Stimulated activated memory B cell treated with anti-CD40 and anti-IgM and Interleukin-4, amounts not matched to agents 10 μg/mL and 1 μg/mL and 100 μg/mL, for 72 hours (primary cell): ENCODE data around the gene MAPK9.

ENCODE experiments used
- ATAC-seq: fragments of 150-1000 bp; cut with Tn5 transposase; 2 replicates; pipeline ENCODE4 v1.10.0; 2021
- H3K27ac Mint-ChIP-seq: one replicate; pipeline ENCODE4 v1.8.0; 2022; ENCODE audit warnings: mild to moderate bottlenecking, mixed read lengths
- H3K27me3 Mint-ChIP-seq: one replicate; pipeline ENCODE4 v1.8.0; 2022; ENCODE audit warnings: mixed read lengths
- H3K36me3 Mint-ChIP-seq: one replicate; pipeline ENCODE4 v1.8.0; 2022; ENCODE audit warnings: mixed read lengths
- H3K4me1 Mint-ChIP-seq: one replicate; pipeline ENCODE4 v1.8.0; 2022; ENCODE audit warnings: mixed read lengths
- H3K4me3 Mint-ChIP-seq: one replicate; pipeline ENCODE4 v1.8.0; 2022; ENCODE audit warnings: mild to moderate bottlenecking, moderate library complexity, mixed read lengths
- H3K9me3 Mint-ChIP-seq: one replicate; pipeline ENCODE4 v1.8.0; 2022; ENCODE audit warnings: mixed read lengths

MAPK9 gene

GRCh38 chr5:180291943-180292831 lies at the start of gene MAPK9:
Gene MAPK9, minus strand, starts transcription at chr5:180292083. Its CDS starts 11,522 bp downstream, at chr5:180280561.
- peak within 1 kb of the TSS; percentile 89 for H3K4me3 Mint-ChIP-seq
- no peaks in the 10 kb centered on the region for H3K27me3 Mint-ChIP-seq
- peaks cover 56% of the 10 kb centered on the region for H3K4me1 Mint-ChIP-seq
- H3K27ac Mint-ChIP-seq = peak within 1 kb of the TSS; percentile 72
- peak; percentile 93 for ATAC-seq
- no peaks in the 10 kb centered on the region for H3K9me3 Mint-ChIP-seq
- H3K36me3 Mint-ChIP-seq = no peaks in the 10 kb centered on the region

DNA sequence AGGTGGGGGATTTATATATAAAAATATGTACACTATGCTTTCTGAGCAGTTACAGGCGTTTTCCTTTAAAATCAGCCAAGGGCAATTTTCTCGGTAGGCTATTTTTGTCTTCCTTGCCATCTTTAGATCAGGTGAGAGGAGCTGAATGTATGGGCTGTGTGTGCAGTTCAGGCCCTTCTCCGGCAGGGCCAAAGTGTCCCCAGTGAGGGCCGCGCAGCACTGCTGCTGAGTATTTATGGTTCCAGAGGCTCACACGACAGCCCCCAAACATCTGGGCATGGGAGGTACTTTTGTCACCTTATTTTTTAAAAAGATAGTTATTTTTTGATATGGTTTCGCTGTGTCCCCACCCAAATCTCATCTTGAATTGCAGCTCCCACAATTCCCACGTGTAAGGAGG lies 49.7 kb upstream of the MAPK9 start:
- ATAC-seq = no peak
- H3K4me1 Mint-ChIP-seq = peaks cover 6% of the 10 kb centered on the region
- peaks cover 53% of the 10 kb centered on the region for H3K27me3 Mint-ChIP-seq
- no peaks in the 10 kb centered on the region for H3K36me3 Mint-ChIP-seq
- no peak overlapping the region for H3K27ac Mint-ChIP-seq
- H3K9me3 Mint-ChIP-seq = peaks cover 2% of the 10 kb centered on the region
- H3K4me3 Mint-ChIP-seq = no peak overlapping the region

DNA sequence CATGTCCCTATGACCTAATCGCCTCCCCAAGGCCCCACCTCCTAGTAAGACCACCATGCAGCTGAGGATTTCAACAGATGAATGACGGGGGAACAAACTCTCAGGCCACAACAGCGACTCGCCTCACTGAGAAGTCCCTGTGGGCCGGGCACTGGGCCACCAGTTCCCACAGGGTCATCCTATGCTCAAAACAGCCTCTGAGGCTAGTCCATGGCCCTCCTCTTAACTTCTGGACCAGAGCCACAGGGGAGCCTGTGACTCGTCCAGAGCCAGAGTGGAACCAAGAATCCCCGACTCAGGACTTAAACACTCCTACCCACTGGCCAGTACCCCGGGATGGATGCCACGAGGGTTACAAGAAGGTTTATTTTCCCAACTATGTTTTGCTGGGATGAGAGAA lies 49.0 kb upstream of the MAPK9 start:
- peaks cover 6% of the 10 kb centered on the region for H3K4me1 Mint-ChIP-seq
- no peak for ATAC-seq
- no peaks in the 10 kb centered on the region for H3K36me3 Mint-ChIP-seq
- peaks cover 2% of the 10 kb centered on the region for H3K9me3 Mint-ChIP-seq
- no peak overlapping the region for H3K4me3 Mint-ChIP-seq
- no peak overlapping the region for H3K27ac Mint-ChIP-seq
- peaks cover 46% of the 10 kb centered on the region for H3K27me3 Mint-ChIP-seq

- peaks cover 6% of the 10 kb centered on the region for H3K4me1 Mint-ChIP-seq
- no peaks in the 10 kb centered on the region for H3K36me3 Mint-ChIP-seq
- H3K27me3 Mint-ChIP-seq = peaks cover 47% of the 10 kb centered on the region
- no peak for ATAC-seq
- no peak overlapping the region for H3K4me3 Mint-ChIP-seq
- H3K9me3 Mint-ChIP-seq = peaks cover 2% of the 10 kb centered on the region
- no peak overlapping the region for H3K27ac Mint-ChIP-seq
Observed at GRCh38 chr5:180339583-180340183, 47.8 kb upstream of the MAPK9 start.

GRCh38 chr5:180338001-180338707 lies 46.3 kb upstream of the MAPK9 start:
- no peak for ATAC-seq
- Mint-ChIP-seq H3K27me3 (peaks cover 61% of the 10 kb centered on the region), H3K27ac (no peak overlapping the region), H3K9me3 (peaks cover 2% of the 10 kb centered on the region), H3K36me3 (no peaks in the 10 kb centered on the region), H3K4me3 (no peak overlapping the region), H3K4me1 (peaks cover 6% of the 10 kb centered on the region)

DNA sequence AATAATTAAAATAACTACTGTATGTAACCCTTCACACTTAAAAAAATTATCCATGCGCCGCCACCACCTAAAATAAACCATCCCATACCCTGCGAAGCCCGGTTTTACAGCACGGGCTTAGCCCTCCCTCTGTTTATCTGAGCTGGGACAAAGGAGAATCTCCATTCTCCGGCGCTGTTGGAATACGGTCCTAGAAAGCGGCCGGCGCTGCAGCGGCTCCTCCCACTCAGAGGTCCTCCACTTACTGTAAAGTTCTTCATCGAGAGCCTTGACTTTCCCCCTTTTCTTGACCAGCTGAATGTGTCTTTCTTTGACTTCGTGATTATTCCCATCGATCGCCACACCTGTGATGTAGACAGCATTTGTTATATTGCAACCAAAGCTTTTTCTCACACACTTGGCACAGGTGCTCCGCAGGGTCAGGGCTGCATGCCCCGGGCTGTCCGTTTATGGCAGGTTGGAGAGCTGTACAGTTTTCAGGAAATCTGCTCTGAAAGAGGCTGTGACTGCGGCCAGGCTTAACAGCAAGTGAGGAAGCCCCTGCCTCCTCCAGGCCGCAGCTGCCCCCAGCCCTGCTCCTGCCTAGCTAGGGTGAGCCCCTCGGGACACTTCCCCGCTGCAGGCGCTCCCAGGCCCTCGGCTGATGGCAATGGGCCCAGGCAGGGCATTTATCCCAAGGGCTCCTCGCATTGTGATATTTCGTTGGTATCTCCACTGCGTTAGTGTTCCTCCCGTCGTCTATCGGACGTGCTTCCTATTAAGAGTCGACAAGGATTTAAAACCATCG lies 44.5 kb upstream of the MAPK9 start:
- Mint-ChIP-seq H3K27me3 (peaks cover 51% of the 10 kb centered on the region), H3K4me1 (peaks cover 6% of the 10 kb centered on the region), H3K9me3 (no peaks in the 10 kb centered on the region), H3K27ac (no peak overlapping the region), H3K4me3 (no peak overlapping the region), H3K36me3 (no peaks in the 10 kb centered on the region)
- ATAC-seq = no peak

DNA sequence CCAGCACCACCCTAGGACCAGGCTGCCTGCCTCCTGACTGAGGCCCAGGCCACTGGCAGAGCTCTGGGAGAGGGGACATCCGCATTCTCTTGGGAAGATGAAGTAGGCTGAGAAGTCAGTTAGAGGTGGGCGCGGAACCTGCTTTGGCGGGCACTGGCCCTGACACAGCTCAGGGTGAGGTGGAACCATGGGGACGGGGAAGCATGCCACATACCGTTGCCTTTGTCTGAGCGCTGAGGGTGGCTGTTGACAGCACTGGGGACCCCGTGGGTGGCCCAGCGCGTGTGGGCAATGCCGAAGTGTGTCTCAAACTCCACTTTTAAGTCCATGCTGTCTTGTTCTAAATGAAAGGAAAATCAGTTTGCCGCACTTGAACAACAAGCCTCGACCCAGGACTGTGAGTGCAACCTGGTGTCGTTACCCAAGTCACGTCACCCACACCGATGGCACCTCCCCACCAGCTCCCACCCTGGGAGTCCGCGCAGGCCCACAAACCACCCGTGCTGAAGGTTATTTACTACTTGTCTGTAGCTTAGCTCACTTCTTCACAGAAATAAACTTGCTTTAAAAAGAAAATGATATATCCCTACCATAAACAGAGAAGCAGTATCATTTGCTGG lies 43.8 kb upstream of the MAPK9 start:
- Mint-ChIP-seq H3K9me3 (no peaks in the 10 kb centered on the region), H3K4me3 (no peak overlapping the region), H3K27me3 (peaks cover 51% of the 10 kb centered on the region), H3K27ac (no peak overlapping the region), H3K36me3 (no peaks in the 10 kb centered on the region), H3K4me1 (peaks cover 6% of the 10 kb centered on the region)
- no peak for ATAC-seq

GRCh38 chr5:180334751-180335613 lies 43.1 kb upstream of the MAPK9 start:
- no peaks in the 10 kb centered on the region for H3K36me3 Mint-ChIP-seq
- peaks cover 6% of the 10 kb centered on the region for H3K4me1 Mint-ChIP-seq
- peaks cover 49% of the 10 kb centered on the region for H3K27me3 Mint-ChIP-seq
- H3K4me3 Mint-ChIP-seq = no peak overlapping the region
- H3K27ac Mint-ChIP-seq = no peak overlapping the region
- no peak for ATAC-seq
- no peaks in the 10 kb centered on the region for H3K9me3 Mint-ChIP-seq

- Mint-ChIP-seq H3K27me3 (peaks cover 41% of the 10 kb centered on the region), H3K27ac (no peak overlapping the region), H3K4me3 (no peak overlapping the region), H3K36me3 (no peaks in the 10 kb centered on the region), H3K9me3 (no peaks in the 10 kb centered on the region), H3K4me1 (no peaks in the 10 kb centered on the region)
- no peak for ATAC-seq
Observed at GRCh38 chr5:180334176-180334575, 42.3 kb upstream of the MAPK9 start.

GRCh38 chr5:180333661-180334060 lies 41.8 kb upstream of the MAPK9 start:
- H3K27ac Mint-ChIP-seq = no peak overlapping the region
- ATAC-seq = no peak
- no peaks in the 10 kb centered on the region for H3K4me1 Mint-ChIP-seq
- H3K36me3 Mint-ChIP-seq = no peaks in the 10 kb centered on the region
- H3K4me3 Mint-ChIP-seq = no peak overlapping the region
- no peaks in the 10 kb centered on the region for H3K9me3 Mint-ChIP-seq
- peaks cover 40% of the 10 kb centered on the region for H3K27me3 Mint-ChIP-seq

- H3K4me3 Mint-ChIP-seq = no peak overlapping the region
- no peaks in the 10 kb centered on the region for H3K36me3 Mint-ChIP-seq
- ATAC-seq = no peak
Observed at GRCh38 chr5:180332861-180333260, 41.0 kb upstream of the MAPK9 start.

DNA sequence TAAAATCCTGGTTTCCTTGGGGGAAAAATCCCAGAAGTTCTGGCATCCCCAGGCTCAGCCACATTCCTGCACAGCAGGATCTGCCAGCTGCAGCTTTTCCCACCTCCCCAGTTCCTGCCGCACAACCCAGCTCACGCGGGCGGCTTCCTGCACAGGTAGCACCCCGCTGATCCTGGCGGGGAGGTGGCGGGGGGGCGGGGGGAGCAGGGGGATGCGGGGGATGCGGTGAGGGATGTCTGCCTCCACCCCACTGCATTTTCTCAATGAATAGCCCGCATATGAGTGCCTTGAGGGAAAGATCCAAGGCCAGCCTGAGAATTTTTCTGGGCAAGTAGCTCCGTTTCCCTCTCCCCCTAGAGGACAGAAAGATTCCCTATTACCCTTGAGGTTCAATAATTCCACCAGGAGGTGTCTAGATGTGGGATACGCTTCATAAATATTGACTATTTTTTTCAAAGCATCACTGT lies 40.2 kb upstream of the MAPK9 start:
- H3K9me3 Mint-ChIP-seq = no peaks in the 10 kb centered on the region
- H3K27me3 Mint-ChIP-seq = peaks cover 33% of the 10 kb centered on the region
- no peaks in the 10 kb centered on the region for H3K36me3 Mint-ChIP-seq
- H3K4me1 Mint-ChIP-seq = no peaks in the 10 kb centered on the region
- H3K4me3 Mint-ChIP-seq = no peak overlapping the region
- H3K27ac Mint-ChIP-seq = no peak overlapping the region
- ATAC-seq = no peak

More at GRCh38 chr5:180332861-180333260, 41.0 kb upstream of the MAPK9 start:
- Mint-ChIP-seq H3K4me1 (no peaks in the 10 kb centered on the region), H3K27ac (no peak overlapping the region), H3K9me3 (no peaks in the 10 kb centered on the region), H3K27me3 (peaks cover 40% of the 10 kb centered on the region)

- H3K9me3 Mint-ChIP-seq = no peaks in the 10 kb centered on the region
- H3K4me1 Mint-ChIP-seq = no peaks in the 10 kb centered on the region
- peaks cover 30% of the 10 kb centered on the region for H3K27me3 Mint-ChIP-seq
- ATAC-seq = no peak
- H3K4me3 Mint-ChIP-seq = no peak overlapping the region
- no peak overlapping the region for H3K27ac Mint-ChIP-seq
- no peaks in the 10 kb centered on the region for H3K36me3 Mint-ChIP-seq
Observed at GRCh38 chr5:180331647-180331950, 39.7 kb upstream of the MAPK9 start.
